Measurements from ENCODE around the gene PLAC1.

The PLAC1 gene

DNA sequence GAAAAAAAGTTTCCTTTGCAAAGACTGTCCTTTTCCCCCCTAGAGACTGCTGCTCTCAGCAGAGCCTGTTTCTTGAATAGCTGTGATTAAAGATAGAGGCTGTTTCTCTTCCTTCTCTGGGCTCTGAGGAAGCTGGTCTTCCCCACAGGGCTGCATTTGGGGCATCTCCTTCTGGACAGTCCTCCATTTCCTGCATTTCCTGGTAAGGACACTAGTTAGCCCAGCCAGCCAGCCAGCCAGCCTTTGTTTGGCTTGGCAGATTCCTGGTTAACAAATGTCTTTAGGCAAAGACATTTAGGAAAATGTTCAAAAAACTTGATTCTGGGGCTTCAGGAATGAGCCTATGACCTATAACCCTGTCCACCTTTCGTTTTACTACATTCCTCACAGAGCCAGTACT is 34.0 kb upstream of the PLAC1 start:
- TF ChIP-seq, protein P1, sequence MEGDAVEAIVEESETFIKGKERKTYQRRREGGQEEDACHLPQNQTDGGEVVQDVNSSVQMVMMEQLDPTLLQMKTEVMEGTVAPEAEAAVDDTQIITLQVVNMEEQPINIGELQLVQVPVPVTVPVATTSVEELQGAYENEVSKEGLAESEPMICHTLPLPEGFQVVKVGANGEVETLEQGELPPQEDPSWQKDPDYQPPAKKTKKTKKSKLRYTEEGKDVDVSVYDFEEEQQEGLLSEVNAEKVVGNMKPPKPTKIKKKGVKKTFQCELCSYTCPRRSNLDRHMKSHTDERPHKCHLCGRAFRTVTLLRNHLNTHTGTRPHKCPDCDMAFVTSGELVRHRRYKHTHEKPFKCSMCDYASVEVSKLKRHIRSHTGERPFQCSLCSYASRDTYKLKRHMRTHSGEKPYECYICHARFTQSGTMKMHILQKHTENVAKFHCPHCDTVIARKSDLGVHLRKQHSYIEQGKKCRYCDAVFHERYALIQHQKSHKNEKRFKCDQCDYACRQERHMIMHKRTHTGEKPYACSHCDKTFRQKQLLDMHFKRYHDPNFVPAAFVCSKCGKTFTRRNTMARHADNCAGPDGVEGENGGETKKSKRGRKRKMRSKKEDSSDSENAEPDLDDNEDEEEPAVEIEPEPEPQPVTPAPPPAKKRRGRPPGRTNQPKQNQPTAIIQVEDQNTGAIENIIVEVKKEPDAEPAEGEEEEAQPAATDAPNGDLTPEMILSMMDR (IDR thresholded peaks at IDR 0.05; ENCODE audit: borderline replicate concordance, insufficient read depth, low read depth, low read length) = no peak
- H3K4me3 ChIP-seq (ENCODE audit: low read depth, low read length) = no peak overlapping the region

DNA sequence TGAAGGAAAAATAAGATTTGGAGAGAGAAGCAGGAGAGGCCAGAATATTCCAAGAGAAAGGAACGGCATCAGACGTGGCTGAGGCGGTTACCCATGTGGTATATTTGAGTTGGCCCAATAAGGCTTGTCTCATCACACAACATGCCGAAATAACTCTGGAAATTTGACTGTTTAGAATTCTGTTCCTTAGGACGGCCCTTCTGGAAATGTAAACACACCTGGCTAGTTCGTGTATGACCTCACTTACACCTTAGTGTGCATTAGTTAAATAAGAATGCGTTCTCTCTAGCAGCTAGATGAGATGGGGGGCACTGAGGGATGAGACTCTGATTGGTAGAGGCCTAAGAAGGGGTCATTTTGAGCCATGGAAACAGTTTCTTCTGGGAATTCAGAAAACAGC is 33.2 kb upstream of the PLAC1 start:
- TF ChIP-seq, protein P1 (IDR thresholded peaks at IDR 0.05; ENCODE audit: borderline replicate concordance, insufficient read depth, low read depth, low read length) = no peak
- H3K4me3 ChIP-seq (ENCODE audit: low read depth, low read length) = no peak overlapping the region

DNA sequence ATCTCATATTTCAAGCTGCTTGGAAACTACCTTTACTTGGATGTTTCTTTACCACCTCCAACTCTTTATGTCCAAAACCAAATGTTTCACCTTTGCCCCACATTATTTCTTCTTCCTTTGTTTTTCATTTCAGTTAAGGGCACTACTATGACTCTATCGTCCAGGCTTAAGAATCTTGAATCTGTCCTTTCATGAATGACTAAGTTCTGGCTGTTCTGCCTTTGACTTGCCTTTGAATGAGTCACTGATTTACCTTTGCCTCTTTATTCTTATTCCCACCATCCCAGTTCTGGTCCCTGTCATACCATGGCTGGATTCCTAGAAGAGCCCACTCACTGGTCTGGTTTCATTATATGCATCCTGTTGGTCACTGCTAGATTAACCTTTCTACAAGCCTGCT is 30.6 kb upstream of the PLAC1 start:
- TF ChIP-seq, protein P1 (IDR thresholded peaks at IDR 0.05; ENCODE audit: borderline replicate concordance, insufficient read depth, low read depth, low read length) = no peak
- no peak overlapping the region for H3K4me3 ChIP-seq (ENCODE audit: low read depth, low read length)

DNA sequence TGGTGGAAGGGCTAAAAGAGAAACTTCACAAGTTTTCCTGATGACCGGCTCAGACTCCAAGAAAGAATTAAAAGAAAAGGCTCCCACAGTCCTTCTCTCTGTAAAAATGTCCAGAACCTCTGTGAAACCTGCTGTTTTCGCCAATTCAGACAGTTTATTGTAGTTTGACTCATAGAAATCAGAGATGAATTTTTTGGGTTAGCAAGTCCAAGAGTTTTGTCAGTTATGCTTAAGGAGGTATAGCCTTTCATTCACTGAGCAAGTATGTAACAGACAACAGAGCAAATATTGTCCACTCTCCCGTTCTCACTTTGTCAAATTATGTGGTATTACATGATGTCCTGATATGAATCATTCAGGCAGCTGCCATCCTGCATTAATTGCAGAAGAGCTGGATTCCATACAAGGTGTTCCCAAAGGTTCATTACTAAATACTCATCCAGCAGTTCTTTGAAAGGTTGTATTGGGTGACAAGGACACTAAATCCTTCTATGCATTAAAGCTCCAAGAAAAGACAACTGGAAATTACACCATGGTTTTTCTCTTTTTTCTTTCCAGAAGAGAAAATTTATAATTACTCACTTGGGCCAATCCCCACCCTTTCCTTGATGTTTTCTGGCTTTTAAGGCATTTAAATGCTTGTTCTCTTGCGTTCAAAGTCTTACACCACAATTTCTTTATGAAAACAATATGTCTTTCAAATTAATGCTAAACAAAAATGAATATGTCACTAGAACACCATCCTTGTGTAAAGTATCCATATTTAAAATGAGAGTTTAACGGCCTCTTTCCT is 30.0 kb upstream of the PLAC1 start:
- H3K4me3 ChIP-seq (ENCODE audit: low read depth, low read length) = no peak overlapping the region
- TF ChIP-seq, protein P1 (IDR thresholded peaks at IDR 0.05; ENCODE audit: borderline replicate concordance, insufficient read depth, low read depth, low read length) = no peak

- H3K4me3 ChIP-seq (ENCODE audit: low read depth, low read length) = no peak overlapping the region
- TF ChIP-seq, protein P1 (IDR thresholded peaks at IDR 0.05; ENCODE audit: borderline replicate concordance, insufficient read depth, low read depth, low read length) = no peak
These were observed 27.4 kb upstream of the PLAC1 start for GRCh38 chrX:134685668-134686067.

GRCh38 chrX:134684956-134685355 is 26.7 kb upstream of the PLAC1 start:
- TF ChIP-seq, protein P1 (IDR thresholded peaks at IDR 0.05; ENCODE audit: borderline replicate concordance, insufficient read depth, low read depth, low read length) = no peak
- no peak overlapping the region for H3K4me3 ChIP-seq (ENCODE audit: low read depth, low read length)

DNA sequence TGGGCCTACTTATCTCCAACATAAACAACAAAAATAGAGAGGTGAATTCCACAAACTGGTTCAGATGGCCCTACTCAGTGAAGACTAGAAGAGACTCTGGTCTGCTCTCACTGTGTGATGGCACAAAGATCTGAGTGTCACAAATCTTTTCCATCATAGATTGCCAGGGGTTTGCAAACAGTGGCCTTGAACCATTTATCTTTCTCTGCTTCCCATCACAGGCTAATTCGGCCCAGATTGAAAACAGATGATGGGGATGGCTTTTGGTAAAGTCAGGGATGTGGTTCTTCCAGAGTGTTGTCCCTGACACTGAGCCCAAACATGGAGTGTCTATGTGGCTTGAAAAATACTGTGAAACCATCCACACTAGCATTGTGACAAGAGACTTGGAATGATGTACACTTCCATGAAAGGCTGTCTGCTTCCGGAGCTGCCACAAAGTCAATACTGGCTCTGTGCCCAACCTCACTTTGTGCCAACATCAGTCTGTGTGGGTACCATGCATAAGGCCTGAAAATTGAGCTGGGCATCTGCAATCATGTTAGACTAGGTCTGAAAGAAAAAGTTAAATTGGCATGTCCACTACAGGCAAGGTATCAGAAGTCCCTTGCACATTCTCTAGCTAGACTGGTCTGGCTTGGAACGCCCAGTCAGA is 25.2 kb upstream of the PLAC1 start:
- TF ChIP-seq, protein P1 (IDR thresholded peaks at IDR 0.05; ENCODE audit: borderline replicate concordance, insufficient read depth, low read depth, low read length) = no peak
- no peak overlapping the region for H3K4me3 ChIP-seq (ENCODE audit: low read depth, low read length)

Data from GM12875 (cell line).